GM23248 (cell line): ENCODE measurements around the gene ZBTB7C. TPM values are rescaled to one million over a fixed set of nuclear protein-coding genes. Genes with fewer than 3 reads are reported as not detected.

Experiments
- DNase-seq: peaks from one replicate; pipeline ENCODE4 v3.0.0-alpha.2; 2015
- H2AFZ ChIP-seq: fragments of 200-600 bp; sonication (generic); 2 replicates; pipeline ENCODE4 v1.6.1; 2016; ENCODE audit warnings: antibody characterized with exemption
- H3F3A ChIP-seq: fragments of 200-600 bp; sonication (generic); 2 replicates; pipeline ENCODE4 v1.6.1; 2016; ENCODE audit warnings: mild to moderate bottlenecking, antibody characterized with exemption, mixed run types; ENCODE audit not compliant: insufficient read depth
- H3K27ac ChIP-seq: fragments of 200-600 bp; sonication (generic); 2 replicates; pipeline ENCODE4 v1.5.1; 2016; ENCODE audit warnings: mild to moderate bottlenecking
- H3K27me3 ChIP-seq: fragments of 200-600 bp; sonication (generic); replicated peaks from 2 replicates; pipeline ENCODE4 v1.6.1; 2016; ENCODE audit warnings: mild to moderate bottlenecking; ENCODE audit not compliant: insufficient read depth
- H3K36me3 ChIP-seq: fragments of 200-600 bp; sonication (generic); 2 replicates; pipeline ENCODE4 v1.6.1; 2016; ENCODE audit warnings: low read depth, mild to moderate bottlenecking
- H3K4me1 ChIP-seq: fragments of 200-600 bp; sonication (generic); 2 replicates; pipeline ENCODE4 v1.6.1; 2016; ENCODE audit warnings: mild to moderate bottlenecking; ENCODE audit not compliant: insufficient read depth
- H3K4me2 ChIP-seq: fragments of 200-600 bp; sonication (generic); one replicate; pipeline ENCODE4 v1.6.1; 2016; ENCODE audit warnings: mild to moderate bottlenecking; ENCODE audit not compliant: unreplicated experiment
- H3K4me3 ChIP-seq: fragments of 200-600 bp; sonication (generic); 2 replicates; pipeline ENCODE4 v1.5.1; 2016; ENCODE audit warnings: mild to moderate bottlenecking
- H3K79me2 ChIP-seq: fragments of 200-600 bp; sonication (generic); 2 replicates; pipeline ENCODE4 v1.6.1; 2016; ENCODE audit warnings: mild to moderate bottlenecking; ENCODE audit not compliant: insufficient read depth
- H3K9ac ChIP-seq: fragments of 200-600 bp; sonication (generic); 2 replicates; pipeline ENCODE4 v1.6.1; 2016; ENCODE audit warnings: mild to moderate bottlenecking
- H3K9me2 ChIP-seq: fragments of 200-600 bp; sonication (generic); 2 replicates; pipeline ENCODE4 v1.6.1; 2016; ENCODE audit warnings: mixed run types, mild to moderate bottlenecking, moderate library complexity; ENCODE audit not compliant: insufficient read depth
- H3K9me3 ChIP-seq: fragments of 200-600 bp; sonication (generic); one replicate; pipeline ENCODE4 v1.6.1; 2017; ENCODE audit warnings: low read depth
- H4K20me1 ChIP-seq: fragments of 200-600 bp; sonication (generic); 2 replicates; pipeline ENCODE4 v1.6.0; 2016; ENCODE audit not compliant: insufficient read depth
- EZH2 ChIP-seq: fragments of 200-600 bp; sonication (generic); IDR thresholded peaks from 2 replicates; pipeline ENCODE4 v1.6.1; 2018; ENCODE audit warnings: antibody characterized with exemption, mild to moderate bottlenecking; ENCODE audit not compliant: insufficient read depth, poor library complexity, severe bottlenecking
- EZH2phosphoT487 ChIP-seq: fragments of 200-600 bp; sonication (generic); IDR thresholded peaks from 2 replicates; pipeline ENCODE4 v1.6.1; 2018; ENCODE audit warnings: antibody characterized with exemption, moderate library complexity, mild to moderate bottlenecking, low read depth; ENCODE audit not compliant: insufficient read depth
- WGBS, 2 experiments: methylation state at CpG; one replicate each; pipeline ENCODE4 v1.1.6; 2015 to 2017; ENCODE audit warnings: low lambda C conversion rate in 2 of 2, low coverage in 1 of 2; ENCODE audit errors: missing lambda C conversion rate in 2 of 2; 5-methylcytosine and 5-hydroxymethylcytosine counted together
- in situ Hi-C: fragments of 300-500 bp; cut with MboI; formaldehyde crosslinking; loops from 2 replicates; pipeline ENCODE4 v1.15.0; 2020
- polyA plus RNA-seq: library from polyadenylated mRNA; unstranded; fragments of >200 nt; fragmentation: Nextera tagmentation; extraction: Ambion mirVana; gene quantifications from 2 replicates; pipeline ENCODE4 v1.2.1, GENCODE V29; 2016
- total RNA-seq: library from RNA; depleted of rRNA; stranded (reverse); fragments of >200 nt; shearing (Covaris generic); gene quantifications from 2 replicates; pipeline ENCODE4 v1.2.3, GENCODE V29; 2014

Gene ZBTB7C
- total and polyA plus RNA-seq, 2 experiments from 2014 or later: not detected

DNA sequence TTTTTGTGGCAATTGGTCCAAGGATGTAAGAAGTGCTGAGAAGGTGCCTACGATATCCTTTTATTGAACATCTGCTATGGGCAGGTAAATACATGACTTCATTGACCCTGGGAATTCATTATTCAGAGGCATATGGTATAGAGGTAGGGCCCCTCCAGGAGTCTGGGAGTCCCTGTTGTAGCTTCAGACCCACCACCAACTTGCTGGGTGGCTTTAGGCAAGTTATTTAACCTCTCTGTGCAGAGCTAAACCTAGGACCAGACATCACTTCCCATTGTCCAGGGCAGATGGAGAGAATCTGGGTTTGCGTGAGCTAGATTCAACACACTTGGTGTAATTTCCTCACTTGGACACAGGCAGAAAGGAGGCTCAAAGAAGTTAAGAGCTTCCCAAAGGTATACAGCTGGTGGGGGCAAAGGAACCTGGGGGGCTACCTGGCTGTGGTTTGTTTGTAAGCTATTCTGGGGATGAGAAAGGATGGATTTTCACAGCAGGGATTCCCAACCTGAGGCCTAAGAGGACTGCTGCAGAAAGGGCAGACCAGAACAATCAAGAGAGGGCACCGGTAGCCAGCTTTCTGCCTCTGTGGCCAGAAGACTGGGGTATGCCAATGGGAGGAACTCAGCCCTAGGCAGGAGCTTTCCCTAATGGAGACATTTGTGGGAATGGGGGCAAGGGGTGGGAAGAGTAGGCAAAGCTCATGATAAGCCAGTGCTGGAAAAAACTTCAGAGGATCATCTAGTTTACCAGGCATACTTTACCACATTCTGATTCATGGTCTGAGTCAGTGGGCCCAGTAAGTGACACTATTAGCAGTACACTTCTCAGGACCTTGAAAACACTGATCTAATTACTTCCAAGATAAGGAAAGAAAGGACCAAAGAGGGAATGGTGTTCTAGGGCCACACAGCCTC, 376.1 kb downstream of the ZBTB7C start:
- no peak overlapping the region for H3K4me3 ChIP-seq
- H3K27ac ChIP-seq: no peak overlapping the region
- DNase-seq: peak; percentile 84
- no peaks in the 10 kb centered on the region for H3K36me3 ChIP-seq
- H3F3A ChIP-seq: peaks cover 6% of the 10 kb centered on the region; the same call in 1 of the 2 replicates
- no peaks in the 10 kb centered on the region for H3K9me2 ChIP-seq
- no peaks in the 10 kb centered on the region for H3K9me3 ChIP-seq
- no peak overlapping the region for H2AFZ ChIP-seq
- peak overlapping the region; percentile 32 for H3K4me2 ChIP-seq
- no peaks in the 10 kb centered on the region for H3K27me3 ChIP-seq
- TF ChIP-seq EZH2 (no peak), EZH2phosphoT487 (no peak)
- no peaks in the 10 kb centered on the region for H3K79me2 ChIP-seq
- peaks cover 10% of the 10 kb centered on the region; the same call in 1 of the 2 replicates for H3K4me1 ChIP-seq
- H4K20me1 ChIP-seq: no peaks in the 10 kb centered on the region
- WGBS, 2 experiments: 85 to 90% methylated on average over 3 of the region's 3 CpGs
- H3K9ac ChIP-seq: no peak overlapping the region
- in situ Hi-C loops: loop anchor here (5.0 kb wide), 1 partner anchor 414 kb away; no protein-coding TSS in a partner anchor

GRCh38 chr18:48031641-48032040, 377.5 kb downstream of the ZBTB7C start:
- no peaks in the 10 kb centered on the region for H3K9me2 ChIP-seq
- no peaks in the 10 kb centered on the region for H3K9me3 ChIP-seq
- WGBS, 2 experiments: 65 to 66% methylated on average over 5 of the region's 5 CpGs
- no peak overlapping the region for H3K9ac ChIP-seq
- DNase-seq: no peak
- H3K36me3 ChIP-seq: no peaks in the 10 kb centered on the region
- no peak overlapping the region for H3K4me3 ChIP-seq
- no peaks in the 10 kb centered on the region for H3K27me3 ChIP-seq
- H4K20me1 ChIP-seq: no peaks in the 10 kb centered on the region
- TF ChIP-seq EZH2phosphoT487 (no peak), EZH2 (no peak)
- no peak overlapping the region for H3K4me2 ChIP-seq
- peaks cover 6% of the 10 kb centered on the region; the same call in 1 of the 2 replicates for H3F3A ChIP-seq
- no peak overlapping the region for H3K27ac ChIP-seq
- H3K79me2 ChIP-seq: no peaks in the 10 kb centered on the region
- in situ Hi-C loops: loop anchor here (5.0 kb wide), 1 partner anchor 416 kb away; no protein-coding TSS in a partner anchor
- no peak overlapping the region for H2AFZ ChIP-seq
- peaks cover 10% of the 10 kb centered on the region; the same call in 1 of the 2 replicates for H3K4me1 ChIP-seq

GRCh38 chr18:48030616-48031480, 378.3 kb downstream of the ZBTB7C start:
- 55 to 60% methylated on average over 4 of the region's 4 CpGs for WGBS, 2 experiments
- Histone ChIP-seq H3K9me3 (no peaks in the 10 kb centered on the region), H3K4me2 (no peak overlapping the region), H3K79me2 (no peaks in the 10 kb centered on the region), H3K9ac (no peak overlapping the region), H3K27me3 (no peaks in the 10 kb centered on the region), H2AFZ (no peak overlapping the region), H4K20me1 (no peaks in the 10 kb centered on the region), H3K4me1 (peaks cover 6% of the 10 kb centered on the region; the same call in 1 of the 2 replicates), H3K9me2 (no peaks in the 10 kb centered on the region), H3K27ac (no peak overlapping the region), H3F3A (peaks cover 6% of the 10 kb centered on the region; the same call in 1 of the 2 replicates), H3K4me3 (no peak overlapping the region), H3K36me3 (no peaks in the 10 kb centered on the region)
- DNase-seq: peak; percentile 73
- in situ Hi-C loops: loop anchor here (5.0 kb wide), 1 partner anchor 416 kb away; no protein-coding TSS in a partner anchor
- TF ChIP-seq EZH2 (no peak), EZH2phosphoT487 (no peak)

GRCh38 chr18:48029296-48029986, 379.7 kb downstream of the ZBTB7C start:
- Histone ChIP-seq H3K27ac (no peak overlapping the region), H3K27me3 (no peaks in the 10 kb centered on the region), H3K4me3 (no peak overlapping the region), H3K4me1 (peaks cover 6% of the 10 kb centered on the region; the same call in 1 of the 2 replicates), H3K9me2 (no peaks in the 10 kb centered on the region), H3K36me3 (no peaks in the 10 kb centered on the region), H3K79me2 (no peaks in the 10 kb centered on the region), H3F3A (peaks cover 6% of the 10 kb centered on the region; the same call in 1 of the 2 replicates), H4K20me1 (no peaks in the 10 kb centered on the region), H3K4me2 (no peak overlapping the region), H2AFZ (no peak overlapping the region), H3K9ac (no peak overlapping the region), H3K9me3 (no peaks in the 10 kb centered on the region)
- 92% methylated on average over 42 to 62 of the region's 62 CpGs for WGBS, 2 experiments
- DNase-seq: no peak
- TF ChIP-seq EZH2: no peak
- TF ChIP-seq EZH2phosphoT487: no peak
- in situ Hi-C loops: no loop called here
